Astrocyte (in vitro differentiated cells and primary cell): ENCODE data around the gene B4GALT3. TPM values are rescaled to one million over a fixed set of nuclear protein-coding genes. Genes with fewer than 3 reads are reported as not detected.
A peak's percentile ranks its signal among the peaks of the same experiment; 100 is the strongest.

Experiments
- DNase-seq: peaks from one replicate; pipeline ENCODE4 v3.0.0-alpha.2; 2010; ENCODE audit warnings: low read depth
- FAIRE-seq: peaks from 2 replicates; lab custom pipeline; 2011; peaks lifted over from hg19 to GRCh38; lab: Jason Lieb, UNC
- H2AFZ ChIP-seq: 2 replicates; pipeline ENCODE4 v1.6.0; 2012; ENCODE audit warnings: low read depth, low read length, inconsistent platforms
- H3K27ac ChIP-seq: 2 replicates; pipeline ENCODE4 v1.5.1; 2011; ENCODE audit warnings: low read depth, low read length, inconsistent platforms
- H3K27me3 ChIP-seq: 2 replicates; pipeline ENCODE4 v1.6.0; 2011; ENCODE audit warnings: low read length, inconsistent platforms; ENCODE audit not compliant: insufficient read depth
- H3K36me3 ChIP-seq: 2 replicates; pipeline ENCODE4 v1.5.1; 2011; ENCODE audit warnings: low read length, inconsistent platforms; ENCODE audit not compliant: insufficient read depth
- H3K4me1 ChIP-seq: 2 replicates; pipeline ENCODE4 v1.5.1; 2011; ENCODE audit warnings: low read length, inconsistent platforms; ENCODE audit not compliant: insufficient read depth
- H3K4me2 ChIP-seq: 2 replicates; pipeline ENCODE4 v1.6.0; 2012; ENCODE audit warnings: low read length, inconsistent platforms
- H3K4me3 ChIP-seq: 2 replicates; pipeline ENCODE4 v1.5.1; 2011; ENCODE audit warnings: low read depth, mild to moderate bottlenecking, low read length, inconsistent platforms; ENCODE audit not compliant: insufficient read depth
- H3K79me2 ChIP-seq: 2 replicates; pipeline ENCODE4 v1.6.0; 2012; ENCODE audit warnings: mild to moderate bottlenecking, low read length, inconsistent platforms; ENCODE audit not compliant: insufficient read depth
- H3K9ac ChIP-seq: 2 replicates; pipeline ENCODE4 v1.6.0; 2012; ENCODE audit warnings: mild to moderate bottlenecking, low read length, inconsistent platforms
- H3K9me3 ChIP-seq: 2 replicates; pipeline ENCODE4 v1.5.1; 2012; ENCODE audit warnings: low read depth, mild to moderate bottlenecking, low read length, inconsistent platforms; ENCODE audit not compliant: insufficient read depth
- H4K20me1 ChIP-seq: 2 replicates; pipeline ENCODE4 v1.6.0; 2012; ENCODE audit warnings: low read length, inconsistent platforms; ENCODE audit not compliant: insufficient read depth
- H3K27ac Mint-ChIP-seq: one replicate; pipeline ENCODE4 v1.8.0; 2021; ENCODE audit warnings: mild to moderate bottlenecking, mixed read lengths; ENCODE audit not compliant: unreplicated experiment
- H3K27me3 Mint-ChIP-seq: one replicate; pipeline ENCODE4 v1.8.0; 2021; ENCODE audit warnings: low read depth, mixed read lengths; ENCODE audit not compliant: unreplicated experiment
- H3K36me3 Mint-ChIP-seq: one replicate; pipeline ENCODE4 v1.8.0; 2021; ENCODE audit warnings: low read depth, mixed read lengths; ENCODE audit not compliant: unreplicated experiment
- H3K4me1 Mint-ChIP-seq: one replicate; pipeline ENCODE4 v1.8.0; 2021; ENCODE audit warnings: low read depth, mixed read lengths; ENCODE audit not compliant: unreplicated experiment
- H3K4me3 Mint-ChIP-seq: one replicate; pipeline ENCODE4 v1.8.0; 2021; ENCODE audit warnings: mild to moderate bottlenecking, moderate library complexity, mixed read lengths; ENCODE audit not compliant: unreplicated experiment
- H3K9me3 Mint-ChIP-seq: one replicate; pipeline ENCODE4 v1.8.0; 2021; ENCODE audit warnings: mild to moderate bottlenecking, mixed read lengths; ENCODE audit not compliant: unreplicated experiment
- CTCF ChIP-seq: IDR thresholded peaks from 2 replicates; pipeline ENCODE4 v1.5.1; 2011; ENCODE audit warnings: low read depth, mild to moderate bottlenecking, inconsistent platforms, low read length, moderate library complexity; ENCODE audit not compliant: insufficient read depth
- EZH2 ChIP-seq: IDR thresholded peaks from 2 replicates; pipeline ENCODE4 v1.6.1; 2012; ENCODE audit warnings: mild to moderate bottlenecking, low read length, inconsistent platforms; ENCODE audit not compliant: insufficient read depth
- total RNA-seq: library from RNA; stranded (reverse); gene quantifications from 2 replicates; pipeline ENCODE4 v1.2.1, GENCODE V29; 2021

The B4GALT3 gene
- total RNA-seq, 1 donor from 2014 or later: 39.6 TPM

GRCh38 chr1:161163793-161164192 is 13.5 kb downstream of the B4GALT3 start:
- no peaks in the 10 kb centered on the region for H3K36me3 ChIP-seq
- peak overlapping the region; percentile 58 for H3K4me3 Mint-ChIP-seq
- H3K4me1 ChIP-seq: peaks cover 24% of the 10 kb centered on the region
- H3K4me1 Mint-ChIP-seq: peaks cover 23% of the 10 kb centered on the region
- no peaks in the 10 kb centered on the region for H3K9me3 Mint-ChIP-seq
- no peak overlapping the region for H3K4me2 ChIP-seq
- no peak overlapping the region for H3K27ac ChIP-seq
- no peak overlapping the region for H3K27ac Mint-ChIP-seq
- no peaks in the 10 kb centered on the region for H4K20me1 ChIP-seq
- H3K79me2 ChIP-seq: peaks cover 37% of the 10 kb centered on the region
- H3K9ac ChIP-seq: peak overlapping the region; percentile 5
- H3K27me3 Mint-ChIP-seq: no peaks in the 10 kb centered on the region
- TF ChIP-seq EZH2 (no peak), CTCF (no peak)
- FAIRE-seq (no peak), DNase-seq (no peak)
- no peak overlapping the region for H3K4me3 ChIP-seq
- H3K27me3 ChIP-seq: no peaks in the 10 kb centered on the region
- peaks cover 2% of the 10 kb centered on the region for H3K36me3 Mint-ChIP-seq
- no peaks in the 10 kb centered on the region for H3K9me3 ChIP-seq
- no peak overlapping the region for H2AFZ ChIP-seq

GRCh38 chr1:161162806-161163205 is 14.5 kb downstream of the B4GALT3 start:
- FAIRE-seq (no peak), DNase-seq (no peak)
- H3K79me2 ChIP-seq: peaks cover 37% of the 10 kb centered on the region
- H3K9me3 ChIP-seq: no peaks in the 10 kb centered on the region
- peaks cover 23% of the 10 kb centered on the region for H3K4me1 Mint-ChIP-seq
- H3K36me3 ChIP-seq: peaks cover 7% of the 10 kb centered on the region
- H3K4me3 ChIP-seq: no peak overlapping the region
- H3K27ac ChIP-seq: no peak overlapping the region
- H3K27me3 Mint-ChIP-seq: no peaks in the 10 kb centered on the region
- H3K9me3 Mint-ChIP-seq: no peaks in the 10 kb centered on the region
- H3K4me2 ChIP-seq: no peak overlapping the region
- no peak overlapping the region for H3K9ac ChIP-seq
- peak overlapping the region; percentile 11 for H3K4me3 Mint-ChIP-seq
- no peak for TF ChIP-seq CTCF
- no peak for TF ChIP-seq EZH2
- peaks cover 2% of the 10 kb centered on the region for H3K36me3 Mint-ChIP-seq
- peaks cover 26% of the 10 kb centered on the region for H3K4me1 ChIP-seq
- no peaks in the 10 kb centered on the region for H3K27me3 ChIP-seq
- H3K27ac Mint-ChIP-seq: no peak overlapping the region
- H2AFZ ChIP-seq: no peak overlapping the region
- H4K20me1 ChIP-seq: no peaks in the 10 kb centered on the region

GRCh38 chr1:161162052-161162451 is 15.3 kb downstream of the B4GALT3 start:
- H3K4me3 Mint-ChIP-seq: peak overlapping the region; percentile 42

More at GRCh38 chr1:161162052-161162451, 15.3 kb downstream of the B4GALT3 start:
- peaks cover 21% of the 10 kb centered on the region for H3K4me1 Mint-ChIP-seq
- Histone ChIP-seq H3K27me3 (no peaks in the 10 kb centered on the region), H3K4me2 (no peak overlapping the region), H3K4me3 (no peak overlapping the region), H3K36me3 (peaks cover 12% of the 10 kb centered on the region), H4K20me1 (no peaks in the 10 kb centered on the region), H3K9ac (no peak overlapping the region), H2AFZ (no peak overlapping the region), H3K27ac (no peak overlapping the region), H3K4me1 (peaks cover 23% of the 10 kb centered on the region), H3K9me3 (no peaks in the 10 kb centered on the region), H3K79me2 (peaks cover 33% of the 10 kb centered on the region)
- DNase-seq (no peak), FAIRE-seq (no peak)
- H3K27ac Mint-ChIP-seq: peak overlapping the region; percentile 11
- no peaks in the 10 kb centered on the region for H3K9me3 Mint-ChIP-seq
- H3K27me3 Mint-ChIP-seq: no peaks in the 10 kb centered on the region
- peaks cover 6% of the 10 kb centered on the region for H3K36me3 Mint-ChIP-seq
- TF ChIP-seq EZH2 (no peak), CTCF (no peak)
